AG04450 (cell line): Measurements from ENCODE around the gene ZNF783. TPM values are rescaled to one million over a fixed set of nuclear protein-coding genes. Genes with fewer than 3 reads are reported as not detected.

Experiments used
- CTCF ChIA-PET: fragments of 300-600, 350-600 bp; formaldehyde crosslinking; extraction: SDS; loops from one replicate; lab custom pipeline; 2022; ENCODE audit warnings: antibody characterized with exemption, inconsistent platforms; lab: Charles Lee
- POLR2A ChIA-PET: fragments of 350-600 bp; formaldehyde crosslinking; extraction: SDS; loops from one replicate; lab custom pipeline; 2021; ENCODE audit warnings: antibody characterized with exemption, inconsistent platforms; lab: Yijun Ruan, JAX
- DNase-seq: peaks from one replicate; pipeline ENCODE4 v3.0.0-alpha.2; 2011; ENCODE audit warnings: low read depth, low spot score
- H3K27ac ChIP-seq: one replicate; pipeline ENCODE4 v1.5.1; 2012; ENCODE audit warnings: low read depth, low read length, control low read depth
- H3K27me3 ChIP-seq: one replicate; pipeline ENCODE4 v1.6.0; 2012; ENCODE audit warnings: low read length; ENCODE audit not compliant: control insufficient read depth, insufficient read depth
- H3K4me3 ChIP-seq: 2 replicates; pipeline ENCODE4 v1.5.1; 2011; ENCODE audit warnings: mild to moderate bottlenecking, low read depth, low read length, control low read depth
- H3K9me3 ChIP-seq: 2 replicates; pipeline ENCODE4 v1.5.1; 2012; ENCODE audit warnings: low read length; ENCODE audit not compliant: control insufficient read depth, insufficient read depth
- polyA minus RNA-seq: library from RNA; depleted of rRNA, polyadenylated mRNA; stranded (reverse); fragments of >200 nt; gene quantifications from 2 replicates; pipeline ENCODE4 v1.2.3, GENCODE V29; 2011; rRNA and poly(A)+ RNA removed
- polyA plus RNA-seq: library from polyadenylated mRNA; depleted of rRNA; stranded (reverse); fragments of >200 nt; gene quantifications from 2 replicates; pipeline ENCODE4 v1.2.3, GENCODE V29; 2011; rRNA removed
- TF ChIP-seq, protein P1 (sequence below): IDR thresholded peaks from 2 replicates; pipeline ENCODE4 v1.5.1; 2011; ENCODE audit warnings: low read depth, low read length, control low read depth, inconsistent platforms

Gene ZNF783
- polyA plus RNA-seq (5.2 TPM in 2 replicates), polyA minus RNA-seq (6.5 and 8.5 TPM in 2 replicates)

- peak; percentile 73 for DNase-seq
- TF ChIP-seq, protein P1, sequence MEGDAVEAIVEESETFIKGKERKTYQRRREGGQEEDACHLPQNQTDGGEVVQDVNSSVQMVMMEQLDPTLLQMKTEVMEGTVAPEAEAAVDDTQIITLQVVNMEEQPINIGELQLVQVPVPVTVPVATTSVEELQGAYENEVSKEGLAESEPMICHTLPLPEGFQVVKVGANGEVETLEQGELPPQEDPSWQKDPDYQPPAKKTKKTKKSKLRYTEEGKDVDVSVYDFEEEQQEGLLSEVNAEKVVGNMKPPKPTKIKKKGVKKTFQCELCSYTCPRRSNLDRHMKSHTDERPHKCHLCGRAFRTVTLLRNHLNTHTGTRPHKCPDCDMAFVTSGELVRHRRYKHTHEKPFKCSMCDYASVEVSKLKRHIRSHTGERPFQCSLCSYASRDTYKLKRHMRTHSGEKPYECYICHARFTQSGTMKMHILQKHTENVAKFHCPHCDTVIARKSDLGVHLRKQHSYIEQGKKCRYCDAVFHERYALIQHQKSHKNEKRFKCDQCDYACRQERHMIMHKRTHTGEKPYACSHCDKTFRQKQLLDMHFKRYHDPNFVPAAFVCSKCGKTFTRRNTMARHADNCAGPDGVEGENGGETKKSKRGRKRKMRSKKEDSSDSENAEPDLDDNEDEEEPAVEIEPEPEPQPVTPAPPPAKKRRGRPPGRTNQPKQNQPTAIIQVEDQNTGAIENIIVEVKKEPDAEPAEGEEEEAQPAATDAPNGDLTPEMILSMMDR, result peak; percentile 54
- peak within 1 kb of the TSS; percentile 60 for H3K4me3 ChIP-seq
- peak within 1 kb of the TSS; percentile 86 for H3K27ac ChIP-seq
- ChIA-PET POLR2A (interaction anchor here (0.5 to 1.8 kb wide), 11 partner anchors 16 to 363 kb away, joined by 3 to 17 read pairs (median 3); partner anchors contain the start of gene ZNF398), CTCF (interaction anchor here (0.5 to 3.9 kb wide), 22 partner anchors 12 to 500 kb away, joined by 3 to 64 read pairs (median 4); partner anchors contain the start of gene ZNF282)
- H3K27me3 ChIP-seq, result no peaks in the 10 kb centered on the region
- H3K9me3 ChIP-seq, result peaks cover 3% of the 10 kb centered on the region; the same call in 1 of the 2 replicates
These were observed at the start of gene ZNF783 for GRCh38 chr7:149261829-149262617. ZNF783 (plus strand) TSS chr7:149262196; CDS start chr7:149262334, 138 bp downstream.

GRCh38 chr7:149214020-149214720 is 47.8 kb upstream of the ZNF783 start:
- DNase-seq, result no peak
- H3K9me3 ChIP-seq, result no peaks in the 10 kb centered on the region
- no peaks in the 10 kb centered on the region for H3K27me3 ChIP-seq
- H3K27ac ChIP-seq, result no peak overlapping the region
- CTCF ChIA-PET, result interaction anchor here (0.6 to 1.1 kb wide), 2 partner anchors 27 to 283 kb away, joined by 3 to 4 read pairs; no protein-coding TSS in a partner anchor
- no peak overlapping the region for H3K4me3 ChIP-seq
- TF ChIP-seq, protein P1, result no peak
- POLR2A ChIA-PET, result interaction anchor here (0.5 to 0.9 kb wide), 2 partner anchors 17 to 48 kb away, joined by 3 to 7 read pairs; partner anchors contain the start of gene ZNF783

GRCh38 chr7:149216402-149216801 is 45.6 kb upstream of the ZNF783 start:
- TF ChIP-seq, protein P1, result no peak
- POLR2A ChIA-PET, result no interaction called here
- no peaks in the 10 kb centered on the region for H3K9me3 ChIP-seq
- H3K27ac ChIP-seq, result no peak overlapping the region
- CTCF ChIA-PET, result no interaction called here
- H3K27me3 ChIP-seq, result no peaks in the 10 kb centered on the region
- no peak overlapping the region for H3K4me3 ChIP-seq
- no peak for DNase-seq

GRCh38 chr7:149217570-149217969 is 44.4 kb upstream of the ZNF783 start:
- no peak for DNase-seq
- ChIA-PET POLR2A (no interaction called here), CTCF (interaction anchor here (0.7 kb wide), 1 partner anchor 43 kb away, joined by 7 read pairs; no protein-coding TSS in a partner anchor)
- Histone ChIP-seq H3K9me3 (no peaks in the 10 kb centered on the region), H3K4me3 (no peak overlapping the region), H3K27ac (no peak overlapping the region), H3K27me3 (no peaks in the 10 kb centered on the region)
- TF ChIP-seq, protein P1, result no peak
